OCI-LY1 (cell line): ENCODE measurements around the gene PDE8A.
"Not testable (repeated sequence)": the region's sequence is repeated elsewhere in the genome, so short reads cannot be mapped to it uniquely, and the experiment has no call there.

ENCODE experiments used
- H2AFZ ChIP-seq: fragments of 200-600 bp; sonication (generic), shearing (Covaris generic); 2 replicates; pipeline ENCODE4 v1.6.0; 2014; ENCODE audit warnings: antibody characterized with exemption, mild to moderate bottlenecking, low read length
- H3F3A ChIP-seq: fragments of 200-600 bp; sonication (generic), shearing (Covaris generic); 2 replicates; pipeline ENCODE4 v1.6.0; 2014; ENCODE audit warnings: mild to moderate bottlenecking, antibody characterized with exemption, low read length, moderate library complexity; ENCODE audit not compliant: insufficient read depth
- H3K27ac ChIP-seq: fragments of 200-600 bp; sonication (generic); 2 replicates; pipeline ENCODE4 v1.5.1; 2014; ENCODE audit warnings: low read length, mixed run types, mild to moderate bottlenecking, low read depth; ENCODE audit not compliant: poor library complexity, severe bottlenecking
- H3K27me3 ChIP-seq: fragments of 200-600 bp; sonication (generic); 2 replicates; pipeline ENCODE4 v1.6.0; 2014; ENCODE audit warnings: antibody characterized with exemption, mild to moderate bottlenecking, low read length, moderate library complexity; ENCODE audit not compliant: insufficient read depth
- H3K36me3 ChIP-seq: fragments of 200-600 bp; sonication (generic); 2 replicates; pipeline ENCODE4 v1.6.1; 2014; ENCODE audit warnings: mild to moderate bottlenecking, antibody characterized with exemption, low read length, moderate library complexity, mixed read lengths; ENCODE audit not compliant: insufficient read depth
- H3K4me1 ChIP-seq: fragments of 200-600 bp; sonication (generic); 2 replicates; pipeline ENCODE4 v1.5.1; 2014; ENCODE audit warnings: mild to moderate bottlenecking, low read length, moderate library complexity; ENCODE audit not compliant: insufficient read depth, severe bottlenecking
- H3K4me2 ChIP-seq: fragments of 200-600 bp; sonication (generic), shearing (Covaris generic); 2 replicates; pipeline ENCODE4 v1.6.1; 2014; ENCODE audit warnings: low read length
- H3K4me3 ChIP-seq: fragments of 200-600 bp; sonication (generic); 2 replicates; pipeline ENCODE4 v1.5.1; 2014; ENCODE audit warnings: low read length, low read depth, mild to moderate bottlenecking, mixed read lengths; ENCODE audit not compliant: poor library complexity, severe bottlenecking
- H3K79me2 ChIP-seq: fragments of 200-600 bp; shearing (Covaris generic); 2 replicates; pipeline ENCODE4 v1.6.1; 2016; ENCODE audit warnings: mixed run types, low read length, mixed read lengths; ENCODE audit not compliant: insufficient read depth
- H3K9ac ChIP-seq: fragments of 200-600 bp; sonication (generic), shearing (Covaris generic); 2 replicates; pipeline ENCODE4 v1.6.1; 2014; ENCODE audit warnings: mild to moderate bottlenecking, low read length, mixed read lengths
- H3K9me2 ChIP-seq: fragments of 200-600 bp; sonication (generic), shearing (Covaris generic); 2 replicates; pipeline ENCODE4 v1.6.1; 2014; ENCODE audit warnings: low read depth, mild to moderate bottlenecking, low read length, mixed read lengths
- H3K9me3 ChIP-seq: fragments of 200-600 bp; shearing (Covaris generic); 2 replicates; pipeline ENCODE4 v1.6.1; 2014; ENCODE audit warnings: low read length, mixed read lengths
- H4K20me1 ChIP-seq: fragments of 200-600 bp; sonication (generic), shearing (Covaris generic); 2 replicates; pipeline ENCODE4 v1.6.0; 2016; ENCODE audit warnings: mild to moderate bottlenecking, low read length; ENCODE audit not compliant: insufficient read depth
- CTCF ChIP-seq: fragments of 200-600 bp; sonication (generic), shearing (Covaris generic); IDR thresholded peaks from 2 replicates; pipeline ENCODE4 v1.5.1; 2017; ENCODE audit warnings: mild to moderate bottlenecking, antibody characterized with exemption, low read length, moderate library complexity, mixed read lengths
- EZH2 ChIP-seq: fragments of 200-600 bp; sonication (generic), shearing (Covaris generic); IDR thresholded peaks from 2 replicates; pipeline ENCODE4 v1.8.0; 2017; ENCODE audit warnings: borderline replicate concordance, mixed run types, mild to moderate bottlenecking, antibody characterized with exemption, low read length, moderate library complexity, mixed read lengths

PDE8A gene

GRCh38 chr15:84983294-84983693, 1.6 kb downstream of the PDE8A start:
- H3K27me3 ChIP-seq = peaks cover 12% of the 10 kb centered on the region; the same call in 1 of the 2 replicates
- TF ChIP-seq EZH2 = no peak
- TF ChIP-seq CTCF = no peak
- H3K4me3 ChIP-seq = no peak overlapping the region
- no peak overlapping the region for H3K4me2 ChIP-seq
- H3K9ac ChIP-seq = no peak overlapping the region
- no peaks in the 10 kb centered on the region for H4K20me1 ChIP-seq
- H3K27ac ChIP-seq = no peak overlapping the region
- H3K36me3 ChIP-seq = no peaks in the 10 kb centered on the region
- no peaks in the 10 kb centered on the region for H3F3A ChIP-seq
- H3K4me1 ChIP-seq = peaks cover 15% of the 10 kb centered on the region
- H2AFZ ChIP-seq = no peak overlapping the region
- no peaks in the 10 kb centered on the region for H3K9me2 ChIP-seq
- H3K79me2 ChIP-seq = no peaks in the 10 kb centered on the region
- no peaks in the 10 kb centered on the region for H3K9me3 ChIP-seq

- Histone ChIP-seq H3K4me2 (no peak overlapping the region), H3K27me3 (peaks cover 12% of the 10 kb centered on the region; the same call in 1 of the 2 replicates), H3K27ac (no peak overlapping the region), H3K4me3 (no peak overlapping the region), H4K20me1 (no peaks in the 10 kb centered on the region), H3K9ac (no peak overlapping the region), H3K4me1 (peaks cover 15% of the 10 kb centered on the region), H3K9me2 (no peaks in the 10 kb centered on the region), H3K36me3 (no peaks in the 10 kb centered on the region), H3F3A (no peaks in the 10 kb centered on the region), H3K79me2 (no peaks in the 10 kb centered on the region), H3K9me3 (no peaks in the 10 kb centered on the region), H2AFZ (no peak overlapping the region)
- TF ChIP-seq EZH2 = no peak
- no peak for TF ChIP-seq CTCF
These were observed 2.1 kb downstream of the PDE8A start for GRCh38 chr15:84983711-84984110.

GRCh38 chr15:84985158-84985557, 3.5 kb downstream of the PDE8A start:
- Histone ChIP-seq H3K9me3 (no peaks in the 10 kb centered on the region), H3K27me3 (peaks cover 5% of the 10 kb centered on the region; the same call in 1 of the 2 replicates), H3K79me2 (no peaks in the 10 kb centered on the region), H2AFZ (no peak overlapping the region), H3K9me2 (no peaks in the 10 kb centered on the region), H4K20me1 (no peaks in the 10 kb centered on the region), H3K27ac (no peak overlapping the region), H3K4me3 (no peak overlapping the region), H3K4me2 (no peak overlapping the region), H3K9ac (no peak overlapping the region), H3K4me1 (peaks cover 11% of the 10 kb centered on the region), H3K36me3 (no peaks in the 10 kb centered on the region), H3F3A (no peaks in the 10 kb centered on the region)
- TF ChIP-seq EZH2 = no peak
- TF ChIP-seq CTCF = no peak

- H3K4me2 ChIP-seq, H3K4me3 ChIP-seq, H3K9me2 ChIP-seq, H2AFZ ChIP-seq, H3K9ac ChIP-seq, H3F3A ChIP-seq, H3K27ac ChIP-seq, H3K79me2 ChIP-seq, H3K9me3 ChIP-seq, H3K27me3 ChIP-seq, H3K36me3 ChIP-seq, H4K20me1 ChIP-seq, H3K4me1 ChIP-seq: not testable (repeated sequence)
These were observed 5.7 kb downstream of the PDE8A start for GRCh38 chr15:84987351-84987750.
